DMS 273 (cell line): ENCODE measurements around the gene PRIMPOL.
"Not testable (repeated sequence)": the region's sequence is repeated elsewhere in the genome, so short reads cannot be mapped to it uniquely, and the experiment has no call there.

Experiments used
- DNase-seq: peaks from one replicate; lab custom pipeline; 2025; ENCODE audit not compliant: unreplicated experiment; lab: John Stamatoyannopoulos, UW

Gene PRIMPOL

GRCh38 chr4:184705692-184706091 lies 56.2 kb downstream of the PRIMPOL start:
- no peak for DNase-seq

- no peak for DNase-seq
Observed at GRCh38 chr4:184706453-184706852, 56.9 kb downstream of the PRIMPOL start.

GRCh38 chr4:184712322-184712721 lies 62.8 kb downstream of the PRIMPOL start:
- DNase-seq = no peak

GRCh38 chr4:184713887-184714286 lies 64.3 kb downstream of the PRIMPOL start:
- no peak for DNase-seq

- DNase-seq = no peak
Observed at GRCh38 chr4:184715526-184715925, 66.0 kb downstream of the PRIMPOL start.

- no peak for DNase-seq
Observed at GRCh38 chr4:184719407-184719806, 69.9 kb downstream of the PRIMPOL start.

GRCh38 chr4:184721254-184721653 lies 71.7 kb downstream of the PRIMPOL start:
- DNase-seq = no peak

- no peak for DNase-seq
Observed at GRCh38 chr4:184722798-184723197, 73.3 kb downstream of the PRIMPOL start.

- DNase-seq = no peak
Observed at GRCh38 chr4:184727430-184727829, 77.9 kb downstream of the PRIMPOL start.

- DNase-seq = no peak
Observed at GRCh38 chr4:184728858-184729257, 79.3 kb downstream of the PRIMPOL start.

GRCh38 chr4:184729946-184730345 lies 80.4 kb downstream of the PRIMPOL start:
- no peak for DNase-seq

GRCh38 chr4:184731056-184731455 lies 81.5 kb downstream of the PRIMPOL start:
- no peak for DNase-seq

GRCh38 chr4:184732126-184732525 lies 82.6 kb downstream of the PRIMPOL start:
- DNase-seq = peak; percentile 66

- DNase-seq = peak; percentile 98
Observed at GRCh38 chr4:184733654-184734524, 84.4 kb downstream of the PRIMPOL start, which contains the start of gene CENPU. Gene CENPU, minus strand, starts transcription at chr4:184734096. Its CDS starts 34 bp downstream, at chr4:184734062.

- DNase-seq = no peak
Observed at GRCh38 chr4:184734758-184735157, 85.2 kb downstream of the PRIMPOL start.

GRCh38 chr4:184739575-184739974 lies 90.0 kb downstream of the PRIMPOL start:
- not testable (repeated sequence) for DNase-seq

- DNase-seq = no peak
Observed at GRCh38 chr4:184740980-184741391, 91.4 kb downstream of the PRIMPOL start.

GRCh38 chr4:184741651-184742050 lies 92.1 kb downstream of the PRIMPOL start:
- DNase-seq = not testable (repeated sequence)

GRCh38 chr4:184743650-184744049 lies 94.1 kb downstream of the PRIMPOL start:
- DNase-seq = no peak

- DNase-seq = no peak
Observed at GRCh38 chr4:184744236-184744635, 94.7 kb downstream of the PRIMPOL start.
